Hematopoietic multipotent progenitor cell treated with erythropoietin and hydrocortisone succinate and interleukin-3 and kit ligand, for 17 days (in vitro differentiated cells): ENCODE measurements around the gene SHC1.
A peak's percentile ranks its signal among the peaks of the same experiment; 100 is the strongest.

Experiments
- DNase-seq: peaks from one replicate; pipeline ENCODE4 v3.0.0-alpha.2; 2015; ENCODE audit warnings: low spot score

Gene SHC1

DNA sequence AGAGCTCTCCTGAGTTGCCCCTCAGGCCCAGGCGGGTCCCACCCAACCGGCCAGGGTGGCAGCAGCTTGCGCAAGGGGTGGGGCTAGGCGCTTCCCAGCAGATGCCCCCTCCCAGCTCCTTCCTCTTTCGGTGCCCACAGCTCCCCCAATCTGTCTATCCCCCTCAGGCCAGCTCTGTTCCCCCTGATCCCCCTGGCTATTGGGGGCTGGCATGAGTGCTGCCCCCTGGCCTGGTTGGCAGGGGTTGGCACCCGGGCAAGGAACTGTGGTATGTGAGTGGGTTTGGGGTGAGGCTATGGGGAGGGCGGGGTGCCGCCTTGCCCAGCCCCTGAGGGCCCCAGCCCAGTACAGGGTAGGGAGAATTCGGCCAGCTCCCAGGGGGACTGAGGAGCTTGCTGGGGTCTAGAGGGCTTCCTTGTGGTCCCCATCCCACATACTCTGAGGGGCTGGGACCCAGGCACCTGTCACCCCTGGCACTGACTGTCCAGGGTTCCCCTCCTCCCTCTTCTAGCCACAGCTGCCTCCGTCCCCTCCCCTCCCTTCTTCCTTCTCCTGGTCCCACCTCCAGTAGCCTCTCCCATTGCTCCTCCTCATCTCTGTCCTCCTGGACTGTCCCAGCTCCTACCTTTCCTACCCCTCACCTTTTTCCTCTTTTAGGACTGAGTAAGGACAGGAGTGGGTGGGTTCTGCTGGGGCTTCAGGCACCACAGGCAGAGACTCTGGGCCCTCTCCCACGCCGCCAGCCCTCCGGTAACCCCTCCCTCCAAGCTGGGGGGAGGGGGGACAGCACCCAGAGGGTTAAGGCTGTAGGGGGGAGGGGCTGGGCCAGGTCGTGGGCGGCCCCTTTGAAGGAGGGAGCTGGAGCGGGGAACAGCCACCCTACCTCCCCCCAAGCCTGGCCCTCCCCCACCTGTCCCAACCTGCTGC, 37.7 kb upstream of the SHC1 start:
- DNase-seq = no peak

DNA sequence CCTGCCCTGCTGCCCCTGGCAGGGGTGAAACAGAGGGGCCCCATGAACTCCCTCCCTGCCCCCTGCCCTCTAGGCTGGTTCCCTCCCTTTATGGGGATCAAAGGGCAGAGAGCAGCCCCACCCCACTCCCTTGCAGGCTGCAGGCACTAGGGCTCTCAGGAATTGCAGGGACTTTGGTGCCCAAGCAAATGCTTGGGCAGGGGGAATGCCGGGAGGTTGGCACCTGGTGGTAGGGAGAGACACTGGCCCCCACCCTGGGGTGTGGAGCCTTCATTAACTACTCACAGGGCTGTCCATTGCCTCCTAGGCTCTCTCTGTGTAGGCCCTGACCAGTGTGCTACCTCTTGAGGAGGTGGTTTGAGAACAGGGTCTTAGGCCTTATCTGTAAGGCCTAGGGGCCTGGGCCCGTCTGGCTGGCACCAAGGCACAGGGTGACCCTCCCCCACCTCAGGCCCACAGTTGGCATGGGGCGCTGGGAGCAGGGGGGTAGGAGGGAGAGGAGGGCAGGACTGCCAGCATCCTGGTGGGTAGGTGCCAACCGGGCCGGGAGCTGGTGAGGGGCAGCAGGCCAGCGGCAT, 36.8 kb upstream of the SHC1 start:
- DNase-seq = no peak

DNA sequence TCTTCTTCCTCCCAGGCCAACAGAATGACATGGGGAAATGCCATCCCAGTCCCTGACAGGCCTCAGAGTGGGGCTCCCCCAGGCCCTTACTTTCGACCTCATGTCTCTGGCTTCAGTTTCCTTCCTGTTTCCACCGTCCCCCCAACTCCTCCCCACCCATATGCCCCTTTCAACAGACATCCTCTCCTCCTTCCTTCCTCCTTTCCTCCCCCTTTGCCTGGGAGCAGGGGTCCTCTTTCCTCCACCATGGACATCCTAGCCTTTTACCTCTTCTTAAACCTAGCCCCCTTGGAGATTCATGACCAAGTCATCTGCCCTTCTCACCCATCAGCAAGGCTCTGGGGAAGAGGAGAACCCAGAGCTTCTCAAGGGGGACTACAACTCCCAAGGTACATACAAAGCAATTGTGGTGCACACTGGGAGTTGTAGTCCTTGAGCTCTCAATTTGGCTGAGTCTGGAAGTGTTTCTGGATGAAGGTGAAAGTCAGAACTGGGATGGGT, 36.1 kb upstream of the SHC1 start:
- peak; percentile 47 for DNase-seq

DNA sequence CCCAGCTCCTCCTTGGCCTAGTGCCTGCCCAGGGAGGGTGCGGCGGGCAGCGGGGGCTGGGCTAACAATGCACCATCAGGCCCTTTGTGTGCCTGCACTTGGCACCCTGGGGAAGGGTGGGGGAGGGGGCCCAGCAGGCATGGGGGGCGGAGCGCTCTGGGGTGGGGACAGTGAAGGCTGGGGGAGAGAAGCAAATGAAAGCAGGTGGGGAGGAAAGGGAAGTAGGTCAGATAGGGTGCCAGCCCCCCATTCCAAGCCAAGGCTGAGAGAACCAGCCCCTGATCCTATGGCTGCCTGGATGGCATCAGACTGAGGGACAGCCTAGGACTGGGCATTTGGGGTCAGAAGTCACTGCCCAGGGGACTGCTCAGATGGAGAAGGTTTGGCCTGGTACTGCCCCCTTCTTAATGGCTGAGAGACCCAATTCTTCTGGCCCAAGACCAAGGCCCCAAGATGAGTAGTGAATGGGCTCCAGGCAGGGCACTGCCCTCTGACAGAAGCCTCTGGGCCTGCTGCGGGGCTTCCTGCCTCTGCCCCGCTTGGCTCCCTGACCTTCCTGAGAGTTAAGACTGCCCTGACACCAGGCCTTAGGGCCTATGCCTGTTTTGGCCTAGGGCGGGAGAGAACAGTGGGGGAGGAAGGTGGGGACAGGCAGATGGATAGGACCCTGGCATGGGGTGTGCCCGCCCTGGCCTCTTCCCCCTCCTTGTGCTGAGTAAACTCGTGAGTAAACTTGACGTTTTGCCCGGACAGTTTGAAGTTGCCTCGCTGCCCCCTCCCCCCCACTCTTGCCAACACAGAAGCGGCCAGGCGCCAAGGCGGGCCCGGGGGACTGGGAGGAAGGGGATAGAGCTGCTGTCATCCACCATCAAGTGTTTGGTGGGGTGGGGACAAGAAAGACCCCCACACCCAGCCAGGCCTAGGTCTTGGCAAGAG, 34.8 kb upstream of the SHC1 start:
- DNase-seq = no peak

DNA sequence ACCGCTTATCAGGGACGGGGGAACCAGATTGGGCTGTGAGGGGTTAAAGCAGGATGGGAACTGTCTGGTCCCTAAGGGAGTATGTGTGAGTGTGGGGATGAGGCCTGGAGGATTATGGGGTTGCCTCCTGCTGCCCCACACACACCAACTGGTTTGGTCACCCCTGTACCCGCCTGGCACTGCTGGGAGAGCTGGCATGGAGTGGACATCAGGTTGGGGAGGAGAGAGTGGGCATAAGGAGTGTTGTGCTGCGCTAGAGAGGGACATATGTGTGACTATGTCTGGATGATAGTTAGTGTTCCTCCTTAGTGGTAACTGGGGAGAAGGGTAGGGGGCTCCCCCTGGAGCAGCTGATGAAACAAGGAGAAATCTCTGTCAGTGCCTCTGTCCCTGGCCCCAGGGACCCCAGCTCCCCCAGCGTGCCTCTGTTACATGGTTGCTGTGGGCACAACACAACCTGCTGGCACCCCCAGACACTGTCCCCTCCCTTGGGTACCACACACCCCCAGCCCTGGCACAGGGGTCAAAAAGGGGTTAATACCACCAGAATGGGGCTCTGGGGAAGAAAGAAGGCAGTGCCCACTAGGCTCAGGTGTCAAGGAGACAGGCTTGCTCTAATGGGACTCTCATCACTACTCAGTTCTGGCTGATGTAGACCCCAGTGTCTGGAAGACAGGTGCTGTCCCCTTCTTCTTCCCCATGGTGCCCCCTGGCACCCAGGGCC, 34.0 kb upstream of the SHC1 start:
- no peak for DNase-seq

DNA sequence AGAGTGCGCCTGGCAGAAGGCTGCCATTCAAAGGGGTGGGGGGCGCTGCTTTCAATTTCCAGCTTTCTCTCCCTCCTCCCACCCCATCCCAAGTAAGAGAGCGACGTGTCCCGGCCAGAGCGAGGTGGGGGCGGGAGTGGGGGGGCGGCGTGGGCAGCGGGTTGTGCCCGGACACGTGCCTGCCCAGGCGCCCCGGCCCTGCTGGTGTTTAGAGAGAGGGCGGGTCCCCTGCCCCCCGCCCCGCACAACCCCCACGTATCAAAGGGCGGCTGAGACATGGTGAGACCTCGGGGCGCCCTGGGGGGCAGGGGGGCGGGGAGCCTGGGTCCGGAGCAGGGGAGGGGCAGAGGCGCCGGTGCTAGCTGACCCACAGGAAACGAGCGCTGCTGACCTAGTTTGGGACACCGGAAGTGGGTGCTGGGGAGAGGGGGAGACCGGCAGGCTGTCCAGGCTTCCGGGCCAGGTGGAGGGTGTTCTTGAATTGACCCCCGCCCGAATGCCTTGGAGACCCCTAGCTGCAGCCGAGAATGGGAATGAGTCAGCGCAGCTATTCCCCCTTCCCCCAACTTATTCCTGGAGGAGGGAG, 33.3 kb upstream of the SHC1 start:
- no peak for DNase-seq

DNA sequence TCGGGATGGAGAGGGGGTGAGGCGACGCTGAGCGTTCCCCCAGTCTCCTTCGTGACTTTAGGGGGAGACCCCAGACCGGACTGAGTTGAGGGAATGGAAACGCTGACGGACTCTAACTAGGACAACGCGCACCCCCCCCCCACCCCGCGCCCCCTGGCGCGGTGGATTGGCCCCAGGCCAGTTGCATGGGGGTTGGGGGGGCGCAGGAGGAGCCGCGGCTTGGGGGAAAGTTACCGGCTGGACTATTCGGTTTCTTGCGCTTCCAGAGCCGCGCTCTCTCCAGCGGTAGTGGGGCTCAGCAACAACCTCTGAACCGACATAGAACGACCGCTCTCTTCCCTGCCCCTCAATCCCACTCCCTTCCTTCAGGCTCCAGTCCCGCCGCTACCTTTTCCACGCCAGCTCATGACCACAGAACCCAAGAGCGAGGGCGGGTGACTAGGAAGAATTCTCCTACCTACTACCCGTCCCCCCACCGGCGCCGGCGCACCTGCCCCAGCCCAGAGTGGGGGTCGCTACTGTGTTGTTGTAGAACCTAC, 32.7 kb upstream of the SHC1 start:
- no peak for DNase-seq

DNA sequence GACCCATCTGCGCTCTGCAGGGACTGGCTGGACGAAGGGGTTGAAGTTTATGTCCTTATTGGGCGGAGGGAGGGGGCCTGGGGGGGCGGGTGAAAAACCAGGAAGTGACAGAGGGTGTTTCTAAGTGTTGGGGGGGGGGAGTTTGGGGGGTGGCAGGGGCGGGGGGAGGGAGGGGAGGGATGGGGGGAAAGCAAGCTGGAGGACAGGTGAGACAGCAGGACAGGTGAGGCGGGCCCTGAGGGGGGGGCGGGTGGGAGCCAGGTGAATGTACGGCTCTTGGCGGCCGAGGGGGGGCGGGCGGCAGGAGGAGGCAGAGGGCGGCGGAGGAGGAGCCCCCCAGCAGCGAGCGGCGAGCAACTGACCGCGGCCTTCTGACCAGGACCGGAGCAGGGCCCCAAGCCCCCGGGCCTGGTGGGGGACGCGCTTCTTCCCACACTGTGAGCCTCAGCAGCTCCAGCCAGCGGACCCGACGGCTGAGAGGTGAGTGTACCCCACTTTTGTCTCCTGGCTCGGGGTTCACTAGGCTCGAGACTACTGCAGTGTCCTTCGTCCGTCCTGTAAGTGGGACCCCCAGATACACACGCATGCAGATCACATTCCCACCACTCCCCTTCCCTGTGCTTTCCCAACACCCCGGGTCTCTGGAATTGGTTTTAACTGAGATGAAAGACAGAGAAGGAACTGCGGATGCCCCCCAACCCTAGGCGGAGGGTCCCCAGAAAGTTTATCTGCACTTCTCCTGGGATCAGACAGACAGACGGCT, 32.1 kb upstream of the SHC1 start, which contains the start of gene ZBTB7B:
Gene ZBTB7B (plus strand): TSS at position 339 of the 763 bp plus-strand sequence. CDS start 11,859 bp downstream, outside the sequence.
- DNase-seq = no peak

DNA sequence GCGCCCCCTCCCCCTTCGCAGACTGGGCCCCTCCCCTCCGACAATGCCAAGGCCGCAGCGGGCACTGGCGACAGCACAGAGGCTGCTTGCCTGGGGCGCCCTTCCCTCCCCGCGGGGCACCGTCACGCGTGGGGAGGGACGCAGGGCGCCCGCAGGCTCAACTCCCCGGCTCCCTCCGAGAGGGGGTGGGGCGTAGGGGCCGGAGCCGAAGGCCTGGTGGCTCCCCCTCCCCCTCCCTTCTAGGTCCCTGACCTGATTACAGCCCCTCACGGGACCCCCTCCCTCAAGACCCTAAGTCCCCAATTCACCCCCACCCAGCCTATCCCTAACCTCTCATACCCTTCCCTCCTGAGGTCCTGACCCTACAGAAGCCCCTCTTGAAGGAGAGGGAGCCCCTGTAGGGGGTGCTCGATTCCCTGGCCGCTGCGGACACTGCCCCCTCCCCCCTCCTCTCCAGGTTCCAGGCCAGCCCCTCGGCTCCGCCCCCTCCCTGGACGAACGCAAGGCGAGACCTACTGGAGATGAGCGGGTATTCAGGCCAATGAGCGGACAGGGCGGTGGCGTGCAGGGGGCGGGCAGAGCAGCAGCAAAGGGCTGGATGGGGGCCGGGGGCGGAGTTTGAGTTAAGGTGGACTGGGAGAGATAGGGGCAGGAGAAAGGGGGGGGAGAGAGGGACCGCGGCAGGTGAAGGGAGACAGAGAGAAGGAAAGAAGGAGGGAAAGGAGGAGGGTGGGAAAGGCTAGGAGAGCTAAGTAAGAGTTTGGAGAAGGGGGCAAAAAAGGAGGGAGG, 31.3 kb upstream of the SHC1 start:
- peak; percentile 94 for DNase-seq

DNA sequence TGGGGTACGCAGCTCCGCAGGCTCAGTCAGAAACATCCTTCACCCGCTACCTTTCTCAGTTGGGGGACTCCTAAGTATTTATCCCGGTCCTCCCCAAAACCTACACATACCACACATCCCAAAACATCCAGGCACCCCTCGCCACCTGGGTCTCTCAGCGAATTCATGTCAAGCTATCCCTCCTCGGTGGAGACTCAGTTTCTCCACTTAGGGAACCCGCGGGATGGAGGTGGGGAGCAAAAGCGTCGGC, 30.8 kb upstream of the SHC1 start:
- DNase-seq = no peak

DNA sequence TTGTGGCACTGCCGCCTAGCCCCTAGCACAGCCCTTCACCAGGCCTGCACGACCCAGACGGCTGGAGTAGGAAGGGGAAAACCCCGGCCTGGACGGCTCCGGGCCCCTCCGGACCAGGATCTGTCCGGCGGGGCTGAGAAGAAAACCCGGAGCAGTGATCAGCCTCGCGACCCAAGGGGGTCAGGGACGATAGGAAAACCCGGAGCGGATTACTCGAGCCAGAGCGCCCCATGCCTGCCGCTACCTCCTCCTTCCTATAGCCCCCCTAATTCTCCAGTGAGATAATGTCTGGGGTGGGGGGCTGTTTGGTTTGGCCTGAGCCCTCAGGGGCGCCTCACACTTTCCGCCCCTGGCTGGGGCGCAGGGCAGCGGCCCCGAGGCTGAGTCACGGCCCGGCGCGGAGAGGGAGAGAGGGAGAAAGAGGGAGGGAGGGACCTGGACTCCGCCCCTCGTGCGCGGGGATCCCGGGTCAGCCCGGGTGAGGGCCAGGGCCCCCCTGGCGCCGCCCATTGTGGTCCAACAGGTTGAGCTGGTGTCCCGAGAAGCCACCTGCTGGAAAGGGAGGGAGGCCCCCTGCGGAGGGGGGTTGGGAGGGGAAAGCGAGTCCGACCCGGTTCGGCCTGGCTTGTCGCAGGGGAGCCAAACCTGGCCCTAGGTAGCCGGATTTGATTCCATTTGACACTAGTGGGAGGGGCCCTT, 30.3 kb upstream of the SHC1 start:
- DNase-seq = peak; percentile 82

DNA sequence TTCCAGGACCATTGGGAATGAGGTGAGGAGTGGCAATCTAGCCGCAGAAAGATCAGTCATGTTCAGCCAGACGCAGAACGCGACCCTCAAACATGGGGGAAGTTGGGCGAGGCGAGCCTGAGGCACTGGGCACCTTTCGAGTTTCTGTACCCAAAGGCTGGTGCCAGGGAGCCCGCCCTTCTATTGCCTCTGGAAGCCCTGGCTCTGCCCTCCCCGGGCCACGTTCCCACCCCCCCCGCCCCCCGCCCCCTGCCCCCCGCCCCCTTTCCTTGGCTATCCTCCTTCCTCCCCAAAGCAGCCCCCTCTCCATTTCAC, 29.8 kb upstream of the SHC1 start:
- no peak for DNase-seq

DNA sequence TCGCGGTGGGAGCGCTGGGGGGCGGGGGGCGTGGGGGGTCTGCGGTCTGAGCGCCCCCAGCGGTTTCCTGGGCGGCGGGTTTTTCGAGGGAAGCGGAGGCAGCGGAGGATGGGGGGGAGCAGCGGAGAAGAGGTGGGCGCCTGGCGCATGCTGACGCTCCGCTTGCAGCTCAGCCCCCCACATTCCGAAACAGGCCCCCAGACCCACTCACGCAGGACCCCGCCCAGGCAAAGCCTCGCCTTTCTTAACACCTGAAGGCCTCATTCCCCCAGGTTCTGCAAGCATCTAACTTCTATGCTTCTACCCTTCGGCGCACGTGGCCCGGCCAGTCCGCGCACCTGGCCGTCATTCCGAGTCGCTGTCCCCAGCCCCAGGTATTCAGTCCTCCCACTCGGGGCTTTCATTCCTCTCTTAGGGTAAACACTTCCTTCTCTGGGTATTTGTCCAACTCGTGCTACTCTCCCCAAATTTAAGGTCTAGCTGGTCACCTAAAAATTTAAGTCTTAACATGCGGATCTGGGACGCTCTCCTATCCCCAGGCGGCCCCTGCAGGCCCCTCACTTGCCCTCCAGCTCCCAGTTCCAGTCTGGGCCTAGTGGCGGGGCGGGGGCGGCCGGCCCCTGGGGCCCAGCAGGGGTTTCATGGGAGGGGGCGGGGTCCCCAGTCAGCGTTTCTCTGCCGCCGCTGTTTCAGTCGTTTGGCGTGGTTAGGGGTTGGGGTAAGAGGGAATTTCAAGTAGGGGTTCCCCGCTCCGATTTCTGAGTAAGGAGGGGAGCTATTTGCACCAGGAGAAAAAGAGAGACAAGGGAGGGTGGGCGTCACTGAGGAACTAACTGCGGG, 29.2 kb upstream of the SHC1 start:
- no peak for DNase-seq

DNA sequence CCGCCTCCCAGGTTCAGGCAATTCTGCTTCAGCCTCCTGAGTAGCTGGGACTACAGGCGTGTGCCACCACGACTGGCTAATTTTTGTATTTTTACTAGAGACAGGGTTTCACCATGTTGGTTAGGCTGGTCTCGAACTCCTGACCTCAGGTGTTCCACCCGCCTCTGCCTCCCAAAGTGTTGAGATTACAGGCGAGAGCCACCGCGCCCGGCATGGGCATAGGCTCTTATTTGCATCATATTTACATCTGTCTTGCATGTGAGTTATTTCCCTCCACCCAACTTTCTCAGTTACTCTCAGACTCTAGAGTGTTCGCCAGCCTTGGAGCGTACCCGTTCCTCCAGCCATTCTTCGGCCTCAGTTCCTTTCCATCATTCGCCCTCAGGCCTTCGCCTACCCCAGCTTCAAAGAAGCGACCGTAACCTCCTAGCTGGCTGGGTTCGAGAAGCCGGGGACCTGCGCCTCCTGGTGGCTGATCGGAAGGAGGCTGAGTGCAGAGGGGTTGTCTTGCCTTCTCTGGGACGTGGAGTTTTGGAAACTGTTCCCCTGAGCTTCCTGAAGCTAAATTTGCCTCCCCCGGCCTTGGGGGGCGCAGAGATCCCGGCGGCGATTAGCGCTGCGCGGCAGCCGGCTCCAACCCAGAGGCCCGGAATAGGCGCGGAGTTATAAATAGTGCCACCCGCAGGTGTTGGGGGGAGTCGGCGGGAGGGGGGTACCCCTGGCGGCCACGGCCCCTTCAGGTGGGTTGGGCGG, 28.4 kb upstream of the SHC1 start:
- DNase-seq = peak; percentile 85

DNA sequence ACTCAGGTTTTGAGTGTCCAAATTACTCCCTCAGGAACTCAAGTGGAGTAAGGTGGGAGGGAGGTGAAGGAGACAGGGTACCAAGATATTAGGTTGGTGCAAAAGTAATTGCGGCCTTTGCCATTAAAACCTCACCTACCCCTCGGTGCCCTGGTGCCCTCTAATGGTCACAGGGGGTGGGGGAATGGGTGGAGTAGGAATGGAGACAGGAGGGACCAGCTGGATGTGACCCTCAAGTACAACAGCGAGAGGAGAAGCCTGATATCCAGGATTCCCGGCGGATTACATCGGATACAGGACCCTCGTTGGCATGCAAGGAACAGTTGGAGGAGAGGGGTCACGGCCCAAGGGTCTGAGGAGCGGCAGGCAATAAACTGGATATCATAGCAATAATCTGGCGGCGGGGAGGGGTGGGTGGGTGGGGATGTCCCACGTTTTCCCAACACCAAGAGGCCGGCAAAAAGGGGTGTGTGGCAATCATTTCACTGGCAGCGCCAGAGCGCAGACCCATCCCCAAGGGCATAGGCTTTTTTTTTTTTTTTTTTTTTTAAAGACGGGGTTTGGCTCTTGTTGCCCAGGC, 27.7 kb upstream of the SHC1 start:
- no peak for DNase-seq

DNA sequence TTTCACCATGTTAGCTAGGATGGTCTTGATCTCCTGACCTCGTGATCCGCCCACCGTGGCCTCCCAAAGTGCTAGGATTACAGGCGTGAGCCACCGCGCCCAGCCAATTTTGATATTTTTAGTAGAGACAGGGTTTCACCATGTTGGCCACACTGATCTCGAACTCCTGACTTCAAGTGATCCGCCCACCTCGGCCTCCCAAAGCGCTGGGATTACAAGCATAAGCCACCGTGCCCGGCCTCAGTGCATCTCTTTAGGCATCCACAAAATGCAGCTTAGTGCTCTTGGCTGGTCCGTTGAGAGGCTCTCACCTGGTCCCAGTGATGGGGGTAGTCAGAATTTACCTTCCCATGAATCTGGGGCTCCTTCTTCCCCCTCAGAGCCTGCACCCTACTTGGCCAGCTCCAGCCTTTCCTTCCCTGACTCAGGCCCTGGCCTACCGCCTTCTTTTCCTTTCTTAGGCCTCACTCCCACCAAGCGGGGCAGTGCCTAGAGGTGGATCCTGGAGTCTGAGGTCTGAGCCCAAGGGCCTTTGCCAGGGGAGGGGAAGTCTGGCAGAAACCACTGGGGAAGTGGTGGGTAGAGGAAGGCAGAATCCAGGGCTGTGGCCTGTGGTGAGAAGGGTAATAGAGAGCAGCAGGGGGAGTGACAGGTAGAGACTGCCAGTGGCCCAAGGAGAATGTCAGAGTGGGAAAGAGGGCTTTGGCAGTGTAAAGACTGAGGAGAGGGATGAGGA, 26.6 kb upstream of the SHC1 start:
- no peak for DNase-seq
